SK-N-SH (cell line): ENCODE data around the gene RAB5IF. TPM values are rescaled to one million over a fixed set of nuclear protein-coding genes. Genes with fewer than 3 reads are reported as not detected.

Experiments
- CTCF ChIA-PET: fragments of 300-600, 350-600 bp; formaldehyde crosslinking; extraction: SDS; loops from one replicate; lab custom pipeline; 2021; lab: Yijun Ruan, JAX
- POLR2A ChIA-PET: fragments of 350-600 bp; sonication (Branson Sonifier 250); formaldehyde crosslinking; extraction: SDS; loops from one replicate; lab custom pipeline; 2020; ENCODE audit warnings: antibody characterized with exemption, inconsistent platforms; lab: Yijun Ruan, JAX
- DNase-seq: peaks from one replicate; pipeline ENCODE4 v3.0.0; 2012
- H2AFZ ChIP-seq: fragments of 200-600 bp; sonication (generic); 2 replicates; pipeline ENCODE4 v1.8.1; 2016; ENCODE audit warnings: antibody characterized with exemption, mild to moderate bottlenecking, low read depth
- H3F3A ChIP-seq: fragments of 200-600 bp; sonication (generic); replicated peaks from 2 replicates; pipeline ENCODE3; 2016; ENCODE audit warnings: antibody characterized with exemption, mild to moderate bottlenecking; ENCODE audit not compliant: insufficient read depth
- H3K27ac ChIP-seq, 2 experiments: fragments of 200-500 bp in 1 of 2; fragments of 200-600 bp in 1 of 2; sonication (Bioruptor generic) in 1 of 2; sonication (generic), shearing (Covaris generic) in 1 of 2; 2 replicates each; pipeline versions ENCODE4 v1.5.1 to v1.6.1; 2014 to 2016; ENCODE audit warnings: low read depth in 2 of 2, inconsistent platforms in 1 of 2, low read length in 1 of 2, mild to moderate bottlenecking in 1 of 2, mixed read lengths in 1 of 2
- H3K27me3 ChIP-seq: fragments of 200-600 bp; sonication (generic), shearing (Covaris generic); 2 replicates; pipeline ENCODE4 v1.6.1; 2016; ENCODE audit warnings: mixed run types; ENCODE audit not compliant: insufficient read depth
- H3K36me3 ChIP-seq, 2 experiments: fragments of 200-500 bp in 1 of 2; fragments of 200-600 bp in 1 of 2; sonication (Bioruptor generic) in 1 of 2; sonication (generic) in 1 of 2; replicated peaks in 1 of 2; 2 replicates each; pipeline versions ENCODE3 to v1.5.1; 2014 to 2016; ENCODE audit warnings: low read length in 1 of 2, mild to moderate bottlenecking in 1 of 2; ENCODE audit not compliant: insufficient read depth in 2 of 2, control insufficient read depth in 1 of 2
- H3K4me1 ChIP-seq, 2 experiments: fragments of 200-500 bp in 1 of 2; fragments of 200-600 bp in 1 of 2; sonication (Bioruptor generic) in 1 of 2; sonication (generic), shearing (Covaris generic) in 1 of 2; 2 replicates each; pipeline versions ENCODE4 v1.5.1 to v1.6.1; 2014 to 2016; ENCODE audit warnings: low read depth in 1 of 2, low read length in 1 of 2, mixed run types in 1 of 2; ENCODE audit not compliant: insufficient read depth in 2 of 2, control insufficient read depth in 1 of 2
- H3K4me2 ChIP-seq: fragments of 200-600 bp; sonication (generic), shearing (Covaris generic); 2 replicates; pipeline ENCODE4 v1.6.1; 2017; ENCODE audit warnings: mixed run types
- H3K4me3 ChIP-seq, 2 experiments: fragments of 200-500 bp in 1 of 2; fragments of 200-600 bp in 1 of 2; sonication (Bioruptor generic) in 1 of 2; sonication (generic), shearing (Covaris generic) in 1 of 2; 2 replicates each; pipeline versions ENCODE4 v1.5.1 to v1.8.1; 2014 to 2016; ENCODE audit warnings: low read depth in 2 of 2, inconsistent platforms in 1 of 2, low read length in 1 of 2, mild to moderate bottlenecking in 1 of 2, mixed read lengths in 1 of 2, moderate library complexity in 1 of 2
- H3K79me2 ChIP-seq: fragments of 200-600 bp; sonication (generic); 2 replicates; pipeline ENCODE4 v1.8.1; 2017; ENCODE audit warnings: mild to moderate bottlenecking; ENCODE audit not compliant: insufficient read depth
- H3K9ac ChIP-seq: fragments of 200-600 bp; sonication (generic); 2 replicates; pipeline ENCODE4 v1.6.1; 2017; ENCODE audit warnings: mixed run types
- H3K9me2 ChIP-seq: fragments of 200-600 bp; sonication (generic); 2 replicates; pipeline ENCODE4 v1.6.1; 2017; ENCODE audit warnings: mixed run types
- H3K9me3 ChIP-seq: fragments of 200-600 bp; sonication (generic); 2 replicates; pipeline ENCODE4 v1.6.1; 2017; ENCODE audit warnings: mixed run types, mild to moderate bottlenecking, moderate library complexity
- H4K20me1 ChIP-seq: fragments of 200-600 bp; sonication (generic); 2 replicates; pipeline ENCODE4 v1.6.1; 2017; ENCODE audit warnings: mild to moderate bottlenecking, mixed run types; ENCODE audit not compliant: insufficient read depth
- EZH2phosphoT487 ChIP-seq: fragments of 200-600 bp; sonication (generic); IDR thresholded peaks from 2 replicates; pipeline ENCODE4 v1.6.1; 2017; ENCODE audit warnings: low read depth, mixed run types, mild to moderate bottlenecking, antibody characterized with exemption, moderate library complexity, borderline replicate concordance
- FOXJ3 ChIP-seq: sonication (generic); formaldehyde crosslinking; IDR thresholded peaks from 2 replicates; pipeline ENCODE4 v1.5.1; 2020; ENCODE audit warnings: mild to moderate bottlenecking, missing genetic modification reagents
- FOXM1 ChIP-seq: IDR thresholded peaks from 2 replicates; pipeline ENCODE4 v1.4.0; 2012; ENCODE audit warnings: low read depth, mild to moderate bottlenecking
- GATA2 ChIP-seq: sonication (generic); formaldehyde crosslinking; IDR thresholded peaks from 2 replicates; pipeline ENCODE4 v1.5.0; 2020; ENCODE audit warnings: mild to moderate bottlenecking, missing genetic modification reagents
- MAX ChIP-seq: IDR thresholded peaks from 2 replicates; pipeline ENCODE4 v1.4.0; 2012; ENCODE audit warnings: low read depth
- MEF2A ChIP-seq: IDR thresholded peaks from 2 replicates; pipeline ENCODE4 v1.4.0; 2012; ENCODE audit warnings: low read depth, borderline replicate concordance
- NFIC ChIP-seq: IDR thresholded peaks from 2 replicates; pipeline ENCODE4 v1.4.0; 2012; ENCODE audit warnings: borderline replicate concordance
- PBX3 ChIP-seq: IDR thresholded peaks from 2 replicates; pipeline ENCODE4; 2012
- SIN3A ChIP-seq: IDR thresholded peaks from 2 replicates; pipeline ENCODE4 v1.6.1; 2012; ENCODE audit warnings: low read depth, mild to moderate bottlenecking, low read length, moderate library complexity, borderline replicate concordance
- ZBTB33 ChIP-seq: IDR thresholded peaks from 2 replicates; pipeline ENCODE4 v1.4.0; 2012; ENCODE audit warnings: low read depth, borderline replicate concordance
- WGBS: methylation state at CpG from one replicate; pipeline ENCODE4 v1.1.6; 2017; ENCODE audit warnings: low lambda C conversion rate; 5-methylcytosine and 5-hydroxymethylcytosine counted together
- polyA plus RNA-seq, 3 experiments: library from polyadenylated mRNA; depleted of rRNA; stranded (reverse); fragments of >200 nt; gene quantifications; 2 replicates each; pipeline ENCODE4 v1.2.3, GENCODE V29; 2012
- TF ChIP-seq, protein P1 (sequence below): IDR thresholded peaks from 2 replicates; pipeline ENCODE4 v1.4.0; 2012; ENCODE audit warnings: low read depth, borderline replicate concordance

Gene RAB5IF
- polyA plus RNA-seq, 1 of the 3 experiments (the other 2 are of a cell fraction), result 91.1 TPM

DNA sequence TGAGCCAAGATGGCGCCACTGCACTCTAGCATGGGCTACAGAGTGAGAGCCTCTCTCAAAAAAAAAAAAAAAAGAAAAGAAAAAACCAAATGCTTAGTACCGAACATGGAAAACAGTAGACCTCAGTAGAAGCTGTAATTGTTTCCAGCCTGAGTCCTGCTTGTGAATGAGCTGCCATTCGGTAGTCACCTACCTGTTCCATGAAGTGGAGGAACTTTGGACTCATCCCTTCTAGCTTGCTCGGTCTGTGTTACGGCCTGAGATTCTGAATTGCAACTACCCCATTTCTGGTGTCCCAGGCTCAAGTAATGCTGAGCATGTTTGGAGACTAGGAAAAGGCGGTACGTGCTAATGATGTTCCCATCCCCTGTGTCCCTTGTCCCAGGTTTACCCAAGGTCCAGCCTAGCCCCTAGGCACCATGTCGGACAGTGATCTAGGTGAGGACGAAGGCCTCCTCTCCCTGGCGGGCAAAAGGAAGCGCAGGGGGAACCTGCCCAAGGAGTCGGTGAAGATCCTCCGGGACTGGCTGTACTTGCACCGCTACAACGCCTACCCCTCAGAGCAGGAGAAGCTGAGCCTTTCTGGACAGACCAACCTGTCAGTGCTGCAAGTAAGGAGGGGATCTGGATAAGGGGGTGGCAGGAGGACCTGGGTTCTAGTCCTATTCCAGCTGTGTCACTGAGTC, 27.1 kb upstream of the RAB5IF start (continued):
- no peak for TF ChIP-seq ZBTB33
- TF ChIP-seq FOXJ3 (CRISPR knock-in tag), result no peak
- TF ChIP-seq FOXM1, result no peak
- TF ChIP-seq MEF2A, result no peak
- TF ChIP-seq SIN3A, result no peak

DNA sequence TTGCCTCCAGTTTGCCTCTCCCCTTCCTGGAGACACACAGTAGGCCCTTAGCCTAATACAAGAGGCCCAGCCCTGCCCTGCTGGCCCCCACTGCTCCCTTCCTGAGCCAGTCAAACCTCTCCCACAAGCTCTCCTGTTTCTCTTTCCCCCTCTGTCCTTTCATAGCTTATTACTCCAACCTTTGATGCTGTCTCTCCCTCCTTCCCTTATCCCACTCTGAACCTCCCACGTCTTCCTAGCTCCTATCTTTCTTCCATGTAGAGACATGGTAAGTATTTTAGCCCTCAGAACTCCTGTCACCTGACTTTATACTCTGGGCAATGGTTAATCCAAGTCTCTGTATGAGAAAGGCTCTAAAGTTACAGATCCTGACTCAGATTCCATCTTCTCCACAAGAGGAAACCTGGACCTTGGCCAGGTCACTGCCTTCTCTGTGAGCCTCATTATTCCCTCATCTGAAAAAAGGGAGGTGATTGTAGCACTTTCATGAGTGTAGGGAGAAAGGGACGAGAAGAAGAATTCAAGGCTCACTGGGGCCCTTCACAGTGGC, 25.5 kb upstream of the RAB5IF start:
- no peak overlapping the region for H3K9ac ChIP-seq
- TF ChIP-seq, protein P1, sequence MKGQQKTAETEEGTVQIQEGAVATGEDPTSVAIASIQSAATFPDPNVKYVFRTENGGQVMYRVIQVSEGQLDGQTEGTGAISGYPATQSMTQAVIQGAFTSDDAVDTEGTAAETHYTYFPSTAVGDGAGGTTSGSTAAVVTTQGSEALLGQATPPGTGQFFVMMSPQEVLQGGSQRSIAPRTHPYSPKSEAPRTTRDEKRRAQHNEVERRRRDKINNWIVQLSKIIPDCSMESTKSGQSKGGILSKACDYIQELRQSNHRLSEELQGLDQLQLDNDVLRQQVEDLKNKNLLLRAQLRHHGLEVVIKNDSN, result 0 out of 2 replicates have a peak, but pooled peaks have one; percentile 7
- TF ChIP-seq MAX, result no peak
- TF ChIP-seq NFIC, result peak; percentile 32; the same call in 1 of the 2 replicates
- TF ChIP-seq PBX3, result no peak
- TF ChIP-seq GATA2 (CRISPR knock-in tag), result no peak
- no peak for TF ChIP-seq EZH2phosphoT487
- TF ChIP-seq, all 33 proteins: peak for 2
- WGBS, result 85% methylated on average over 2 of the region's 2 CpGs
- Histone ChIP-seq H3K9me3 (no peaks in the 10 kb centered on the region), H3F3A (peaks cover 10% of the 10 kb centered on the region), H3K27ac (peak overlapping the region in 1 of 2 experiments; percentile 13; a peak in 1 of 4 replicates), H3K27me3 (no peaks in the 10 kb centered on the region), H3K36me3 (peaks cover 10 to 16% of the 10 kb centered on the region in 2 experiments), H3K9me2 (no peaks in the 10 kb centered on the region), H4K20me1 (peaks cover 5% of the 10 kb centered on the region; the same call in 1 of the 2 replicates), H2AFZ (no peak overlapping the region), H3K79me2 (peaks cover 41% of the 10 kb centered on the region), H3K4me1 (peaks cover 8 to 13% of the 10 kb centered on the region in 2 experiments; a peak in 2 of 4 replicates), H3K4me2 (no peak overlapping the region), H3K4me3 (no peak overlapping the region)
- ChIA-PET CTCF (no interaction called here), POLR2A (no interaction called here)
- DNase-seq, result no peak
